A204.1 (cell line): ENCODE data around the gene LRRC23.

Experiments
- FAIRE-seq: peaks from 2 replicates; lab custom pipeline; 2012; peaks lifted over from hg19 to GRCh38; lab: Jason Lieb, UNC

The LRRC23 gene

GRCh38 chr12:6959058-6959804, 54.6 kb downstream of the LRRC23 start:
- FAIRE-seq = no peak

- no peak for FAIRE-seq
Measured at GRCh38 chr12:6959805-6960592, 55.4 kb downstream of the LRRC23 start.

GRCh38 chr12:6960593-6961277, 56.1 kb downstream of the LRRC23 start:
- no peak for FAIRE-seq

- FAIRE-seq = no peak
Measured at GRCh38 chr12:6961278-6961694, 56.7 kb downstream of the LRRC23 start.

- peak; percentile 53 for FAIRE-seq
Measured at GRCh38 chr12:6961695-6962284, 57.2 kb downstream of the LRRC23 start.

GRCh38 chr12:6962285-6963015, 57.8 kb downstream of the LRRC23 start:
- FAIRE-seq = no peak

GRCh38 chr12:6963016-6963731, 58.6 kb downstream of the LRRC23 start:
- no peak for FAIRE-seq
